Measurements from ENCODE around the gene EFNA3.

EFNA3 gene

DNA sequence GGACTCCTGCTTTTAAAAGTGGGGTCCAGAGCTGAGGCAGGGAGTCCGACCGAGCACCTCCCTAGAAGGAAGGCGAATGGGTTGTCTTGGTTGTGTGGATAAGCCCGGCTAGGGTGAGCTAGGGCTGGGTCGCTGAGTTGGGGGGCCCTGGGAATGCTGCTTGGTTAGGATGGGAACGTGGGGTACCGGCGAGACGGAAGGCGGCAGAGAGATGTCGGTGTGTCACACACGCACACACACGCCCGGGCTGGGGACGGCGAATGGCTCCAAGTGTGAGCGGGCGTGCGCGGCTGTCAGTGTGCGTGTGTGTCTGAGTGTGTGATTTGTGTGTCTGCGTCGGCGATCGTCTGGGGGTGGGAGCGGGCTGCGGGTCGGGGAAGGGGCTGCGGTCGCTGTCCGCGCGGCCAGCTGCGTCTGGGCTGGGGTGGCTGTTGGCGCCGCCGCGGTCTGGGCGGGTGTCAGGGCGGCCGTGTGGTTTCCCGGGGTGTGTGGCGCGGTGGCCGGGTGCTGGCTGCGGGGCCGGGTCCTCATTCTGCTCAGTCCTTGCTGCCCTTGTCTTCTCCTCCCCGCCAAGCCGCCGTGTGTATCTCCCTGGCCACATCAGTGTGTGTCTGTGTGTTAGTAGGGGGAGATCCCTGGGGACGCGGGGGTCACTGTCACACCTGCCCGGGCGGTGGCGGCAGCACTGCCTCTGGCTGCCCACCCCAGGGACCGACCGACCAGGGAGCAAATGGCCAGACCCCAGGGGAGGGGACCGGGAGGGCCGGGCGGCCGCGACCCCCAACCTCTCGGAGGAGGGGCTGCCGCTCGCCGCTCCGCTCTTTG lies 1.1 kb downstream of the EFNA3 start:
- Histone ChIP-seq H3K4me3 (ENCODE audit: low read depth, low read length) (peak overlapping the region; percentile 47; the same call in 1 of the 2 replicates), H3K27ac (ENCODE audit: low read depth, low read length) (no peak overlapping the region), H3K4me1 (ENCODE audit: control insufficient read depth, insufficient read depth, low read length, unreplicated experiment) (peaks cover 22% of the 10 kb centered on the region), H3K36me3 (ENCODE audit: insufficient read depth, low read length) (no peaks in the 10 kb centered on the region), H3K79me2 (ENCODE audit: control insufficient read depth, insufficient read depth, low read length, unreplicated experiment) (no peaks in the 10 kb centered on the region), H2AFZ (ENCODE audit: low read length, unreplicated experiment) (no peak overlapping the region), H3K27me3 (ENCODE audit: insufficient read depth, low read length) (peaks cover 51% of the 10 kb centered on the region)

GRCh38 chr1:155080312-155081228 lies 1.9 kb downstream of the EFNA3 start:
- Histone ChIP-seq H3K79me2 (ENCODE audit: control insufficient read depth, insufficient read depth, low read length, unreplicated experiment) (no peaks in the 10 kb centered on the region), H3K27ac (ENCODE audit: low read depth, low read length) (no peak overlapping the region), H3K36me3 (ENCODE audit: insufficient read depth, low read length) (no peaks in the 10 kb centered on the region), H3K4me3 (ENCODE audit: low read depth, low read length) (0 out of 2 replicates have a peak overlapping the region, but pooled peaks have one; percentile 5), H2AFZ (ENCODE audit: low read length, unreplicated experiment) (no peak overlapping the region), H3K4me1 (ENCODE audit: control insufficient read depth, insufficient read depth, low read length, unreplicated experiment) (peaks cover 22% of the 10 kb centered on the region), H3K27me3 (ENCODE audit: insufficient read depth, low read length) (peaks cover 51% of the 10 kb centered on the region)

GRCh38 chr1:155081472-155082300 lies 3.0 kb downstream of the EFNA3 start:
- peak overlapping the region; percentile 52 for H3K4me3 ChIP-seq (ENCODE audit: low read depth, low read length)
- H2AFZ ChIP-seq (ENCODE audit: low read length, unreplicated experiment): no peak overlapping the region
- peaks cover 25% of the 10 kb centered on the region for H3K4me1 ChIP-seq (ENCODE audit: control insufficient read depth, insufficient read depth, low read length, unreplicated experiment)
- H3K36me3 ChIP-seq (ENCODE audit: insufficient read depth, low read length): no peaks in the 10 kb centered on the region
- H3K27ac ChIP-seq (ENCODE audit: low read depth, low read length): no peak overlapping the region
- H3K27me3 ChIP-seq (ENCODE audit: insufficient read depth, low read length): peaks cover 51% of the 10 kb centered on the region
- no peaks in the 10 kb centered on the region for H3K79me2 ChIP-seq (ENCODE audit: control insufficient read depth, insufficient read depth, low read length, unreplicated experiment)

DNA sequence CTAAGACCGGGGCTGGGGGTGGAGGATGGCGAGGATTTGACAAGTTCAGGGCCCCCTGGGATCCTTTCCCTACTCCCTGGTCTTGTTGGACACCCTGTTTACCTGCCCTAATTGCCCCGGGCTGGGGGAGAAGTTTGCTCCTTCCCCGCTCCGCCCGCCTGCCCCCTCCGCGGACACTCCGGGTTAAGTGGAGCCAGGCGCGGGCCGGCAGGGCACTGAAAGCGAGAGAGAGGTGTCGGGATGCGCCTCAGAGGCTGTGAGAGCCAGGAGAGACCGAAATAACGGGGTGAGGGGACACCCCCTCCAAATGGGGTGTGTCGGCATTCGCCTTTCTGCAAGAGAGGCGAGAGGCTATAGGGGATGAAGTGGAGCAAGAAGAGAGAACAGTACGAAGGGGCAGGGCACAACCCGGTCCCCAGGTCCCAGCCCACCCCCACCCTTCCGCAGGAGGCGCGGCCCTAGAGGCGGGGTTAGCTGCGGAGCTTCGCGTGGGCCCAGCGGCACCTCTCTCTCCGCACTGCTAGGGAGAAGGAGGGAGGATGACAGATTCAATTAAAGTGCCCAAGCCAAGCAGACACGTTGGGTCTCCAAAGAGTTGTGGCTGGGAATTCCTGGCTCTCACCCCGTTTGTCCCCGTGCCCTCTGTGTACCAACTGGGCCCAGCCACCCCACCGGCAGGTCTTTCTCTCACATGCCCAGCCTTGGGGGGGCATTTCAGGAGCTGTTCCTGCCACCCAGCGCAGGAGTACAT lies 3.8 kb downstream of the EFNA3 start:
- H3K27me3 ChIP-seq (ENCODE audit: insufficient read depth, low read length): peaks cover 51% of the 10 kb centered on the region
- peak overlapping the region; percentile 52 for H3K4me3 ChIP-seq (ENCODE audit: low read depth, low read length)
- peaks cover 27% of the 10 kb centered on the region for H3K4me1 ChIP-seq (ENCODE audit: control insufficient read depth, insufficient read depth, low read length, unreplicated experiment)

DNA sequence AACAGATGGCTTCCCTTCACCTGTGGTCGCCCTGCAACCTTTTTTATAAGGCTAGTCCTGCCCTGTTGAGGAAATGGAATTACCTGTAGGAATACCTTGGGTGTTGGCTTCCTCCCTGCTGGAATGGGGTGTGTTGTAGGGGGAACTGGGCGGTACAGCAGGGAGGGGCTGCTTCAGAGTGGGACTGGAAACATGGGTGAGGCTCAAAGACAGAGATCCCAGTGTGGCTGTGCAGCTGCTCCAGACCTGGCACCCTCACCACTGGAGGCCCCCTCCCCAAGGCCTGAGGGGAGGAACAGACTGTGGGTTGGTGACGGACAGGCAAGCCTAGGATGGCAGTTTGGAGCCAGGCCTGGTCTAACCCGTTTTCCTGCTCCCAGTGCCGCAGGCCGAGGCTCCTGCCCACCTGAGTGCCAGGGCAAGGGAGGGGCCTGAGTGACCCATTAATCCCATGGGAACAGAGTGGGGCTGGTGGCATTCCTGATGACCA lies 4.5 kb downstream of the EFNA3 start:
- Histone ChIP-seq H3K27ac (ENCODE audit: low read depth, low read length) (no peak overlapping the region), H3K4me1 (ENCODE audit: control insufficient read depth, insufficient read depth, low read length, unreplicated experiment) (peaks cover 22% of the 10 kb centered on the region), H3K36me3 (ENCODE audit: insufficient read depth, low read length) (no peaks in the 10 kb centered on the region), H2AFZ (ENCODE audit: low read length, unreplicated experiment) (no peak overlapping the region), H3K79me2 (ENCODE audit: control insufficient read depth, insufficient read depth, low read length, unreplicated experiment) (no peaks in the 10 kb centered on the region), H3K27me3 (ENCODE audit: insufficient read depth, low read length) (peaks cover 51% of the 10 kb centered on the region), H3K4me3 (ENCODE audit: low read depth, low read length) (no peak overlapping the region)

More for the DNA sequence above, 3.8 kb downstream of the EFNA3 start:
- H2AFZ ChIP-seq (ENCODE audit: low read length, unreplicated experiment): no peak overlapping the region
- H3K27ac ChIP-seq (ENCODE audit: low read depth, low read length): no peak overlapping the region
- H3K79me2 ChIP-seq (ENCODE audit: control insufficient read depth, insufficient read depth, low read length, unreplicated experiment): no peaks in the 10 kb centered on the region
- no peaks in the 10 kb centered on the region for H3K36me3 ChIP-seq (ENCODE audit: insufficient read depth, low read length)

- Histone ChIP-seq H3K4me1 (ENCODE audit: control insufficient read depth, insufficient read depth, low read length, unreplicated experiment) (peaks cover 17% of the 10 kb centered on the region), H3K27ac (ENCODE audit: low read depth, low read length) (no peak overlapping the region), H3K36me3 (ENCODE audit: insufficient read depth, low read length) (no peaks in the 10 kb centered on the region), H3K4me3 (ENCODE audit: low read depth, low read length) (peak overlapping the region; percentile 88), H2AFZ (ENCODE audit: low read length, unreplicated experiment) (peak overlapping the region; percentile 75), H3K79me2 (ENCODE audit: control insufficient read depth, insufficient read depth, low read length, unreplicated experiment) (no peaks in the 10 kb centered on the region), H3K27me3 (ENCODE audit: insufficient read depth, low read length) (peaks cover 48% of the 10 kb centered on the region)
Observed at GRCh38 chr1:155083865-155084721, 5.5 kb downstream of the EFNA3 start.

GRCh38 chr1:155084722-155085503 lies 6.3 kb downstream of the EFNA3 start:
- Histone ChIP-seq H3K4me3 (ENCODE audit: low read depth, low read length) (peak overlapping the region; percentile 88), H3K79me2 (ENCODE audit: control insufficient read depth, insufficient read depth, low read length, unreplicated experiment) (no peaks in the 10 kb centered on the region), H3K27me3 (ENCODE audit: insufficient read depth, low read length) (peaks cover 39% of the 10 kb centered on the region), H3K27ac (ENCODE audit: low read depth, low read length) (peak overlapping the region; percentile 28), H3K4me1 (ENCODE audit: control insufficient read depth, insufficient read depth, low read length, unreplicated experiment) (peaks cover 17% of the 10 kb centered on the region), H2AFZ (ENCODE audit: low read length, unreplicated experiment) (peak overlapping the region; percentile 90), H3K36me3 (ENCODE audit: insufficient read depth, low read length) (no peaks in the 10 kb centered on the region)

DNA sequence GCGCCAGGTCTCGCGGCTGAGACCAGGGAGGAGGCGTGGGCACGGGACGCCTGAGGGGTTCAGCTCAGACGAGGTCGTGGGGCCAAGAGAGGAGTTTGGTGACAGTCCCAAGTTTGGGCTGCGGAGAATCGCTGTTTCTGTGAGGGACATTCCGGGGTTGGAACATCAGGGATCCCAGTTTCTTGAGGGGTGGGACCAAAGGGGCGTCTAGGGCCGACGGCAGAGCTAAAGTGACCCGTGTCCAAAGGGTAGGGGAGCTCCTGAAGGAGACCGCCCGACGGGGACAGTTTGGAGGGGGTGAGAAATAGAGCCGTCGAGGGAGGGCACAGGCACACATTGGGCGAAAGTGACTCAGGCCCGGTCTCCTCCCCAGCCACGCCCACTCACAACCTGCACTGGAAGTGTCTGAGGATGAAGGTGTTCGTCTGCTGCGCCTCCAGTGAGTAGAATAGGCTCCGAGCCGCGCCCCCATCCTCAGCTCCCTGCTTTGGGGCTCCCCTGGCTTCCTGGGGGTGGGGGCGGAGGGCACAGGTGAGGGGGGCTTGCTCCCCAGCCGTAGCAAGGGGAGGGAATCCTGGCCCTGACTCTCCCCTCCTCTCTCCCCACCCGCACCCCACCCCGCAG lies 7.0 kb downstream of the EFNA3 start:
- H3K4me3 ChIP-seq (ENCODE audit: low read depth, low read length): peak overlapping the region; percentile 88
- peaks cover 17% of the 10 kb centered on the region for H3K4me1 ChIP-seq (ENCODE audit: control insufficient read depth, insufficient read depth, low read length, unreplicated experiment)
- H3K36me3 ChIP-seq (ENCODE audit: insufficient read depth, low read length): no peaks in the 10 kb centered on the region
- no peaks in the 10 kb centered on the region for H3K79me2 ChIP-seq (ENCODE audit: control insufficient read depth, insufficient read depth, low read length, unreplicated experiment)
- peak overlapping the region; percentile 90 for H2AFZ ChIP-seq (ENCODE audit: low read length, unreplicated experiment)
- peaks cover 32% of the 10 kb centered on the region for H3K27me3 ChIP-seq (ENCODE audit: insufficient read depth, low read length)
- peak overlapping the region; percentile 28 for H3K27ac ChIP-seq (ENCODE audit: low read depth, low read length)
